ENCODE measurements around the gene HCCS. TPM values are rescaled to one million over a fixed set of nuclear protein-coding genes. Genes with fewer than 3 reads are reported as not detected.

Gene HCCS
- 9.6 TPM for total RNA-seq

DNA sequence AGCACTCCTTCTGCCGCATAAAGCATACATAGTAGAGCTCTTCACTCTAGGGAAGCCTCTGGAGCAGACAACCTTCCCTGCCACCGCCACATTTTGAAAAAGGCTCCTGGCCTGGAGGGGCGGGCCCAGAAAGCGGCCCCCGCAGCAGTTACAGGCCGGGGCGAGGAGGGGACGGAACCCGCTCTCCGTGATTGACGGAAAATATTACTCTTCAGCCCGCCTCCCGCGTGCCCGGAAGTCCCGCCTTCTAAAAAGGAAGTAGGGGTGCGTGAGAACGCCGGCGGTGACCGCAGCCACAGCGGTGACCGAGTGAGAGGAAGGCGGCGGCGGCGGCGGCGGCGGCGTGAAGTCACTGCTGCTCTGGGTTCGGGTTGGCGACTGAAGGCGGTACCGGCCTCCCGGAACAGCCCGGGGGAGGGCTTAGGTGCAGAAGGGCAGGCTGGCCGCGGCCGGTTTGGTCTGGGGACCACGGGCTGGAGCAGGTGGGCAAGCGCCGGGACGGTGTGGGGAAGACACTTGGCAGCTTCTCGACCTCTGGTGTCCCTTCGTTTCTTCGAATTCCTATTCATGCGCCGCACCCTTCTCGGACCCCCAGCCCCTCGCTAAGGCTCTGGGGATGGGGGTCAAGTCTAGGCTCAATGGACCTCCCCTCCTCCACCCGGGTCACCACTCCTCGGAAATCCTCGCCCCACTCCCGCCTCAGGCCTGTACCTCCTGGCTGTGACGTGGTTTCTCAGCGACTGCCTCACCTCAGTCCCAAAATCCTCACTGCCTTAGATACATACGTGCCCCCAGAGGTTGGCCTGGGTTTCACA lies at the start of gene HCCS:
HCCS (plus strand) TSS at position 296 of the 815 bp plus-strand sequence. CDS start 729 bp downstream, outside the sequence.
- DNase-seq (ENCODE audit: low spot score) (peak; percentile 83), ATAC-seq (peak; percentile 99)

DNA sequence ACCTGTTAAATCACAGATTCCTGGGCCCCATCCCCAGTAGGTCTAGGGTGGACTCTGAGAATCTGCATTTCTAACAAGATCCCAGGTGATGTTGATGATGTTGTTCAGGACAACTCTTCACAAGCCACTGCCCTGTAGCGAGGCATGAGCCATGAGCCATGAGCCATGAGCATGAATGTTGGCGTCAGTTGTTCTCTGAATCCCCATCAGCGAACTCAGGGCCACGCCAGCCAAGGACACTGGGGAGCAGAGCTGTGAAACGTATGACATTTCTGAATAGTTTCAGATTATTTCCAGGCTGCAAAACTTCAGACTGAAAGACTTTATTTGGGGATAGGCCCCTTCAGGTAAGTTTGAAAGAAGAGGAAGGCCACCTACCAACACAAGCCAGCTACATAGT lies 46.9 kb upstream of the HCCS start:
- ATAC-seq (no peak), DNase-seq (ENCODE audit: low spot score) (no peak)

DNA sequence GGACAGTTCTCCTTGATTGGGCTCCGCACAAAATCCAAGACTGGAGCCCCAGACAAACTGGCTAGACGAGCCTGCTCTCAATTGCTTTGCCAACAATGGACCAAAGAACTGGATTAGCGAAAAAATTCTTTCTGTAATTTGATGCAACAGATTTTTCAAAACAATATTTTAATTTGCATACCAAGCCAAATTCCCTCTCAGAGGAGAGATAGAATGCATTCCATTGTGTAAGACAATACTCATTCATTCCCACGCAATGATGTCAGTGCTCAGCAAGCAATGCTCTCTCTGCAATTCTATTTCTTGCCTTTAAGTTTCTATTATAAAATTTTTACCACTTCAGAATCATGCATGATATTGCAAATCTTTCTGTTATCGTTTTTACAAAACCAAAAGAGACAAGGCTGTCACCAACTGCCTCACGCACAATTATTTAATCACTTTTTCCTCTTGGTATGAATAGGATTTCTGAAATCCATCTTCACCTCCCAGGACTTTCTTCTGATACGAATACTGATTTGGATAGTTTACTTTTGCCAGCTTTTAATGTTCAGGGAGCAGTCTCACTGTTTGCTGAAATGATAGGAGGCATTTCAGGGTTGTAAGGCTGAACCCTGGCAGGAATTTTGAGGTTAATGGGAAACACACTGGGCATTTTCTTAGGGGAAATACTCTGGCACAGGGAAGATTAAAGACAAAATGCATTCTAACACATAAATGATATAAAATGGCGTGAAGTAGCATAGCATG lies 46.1 kb upstream of the HCCS start:
- DNase-seq (ENCODE audit: low spot score) (no peak), ATAC-seq (no peak)

DNA sequence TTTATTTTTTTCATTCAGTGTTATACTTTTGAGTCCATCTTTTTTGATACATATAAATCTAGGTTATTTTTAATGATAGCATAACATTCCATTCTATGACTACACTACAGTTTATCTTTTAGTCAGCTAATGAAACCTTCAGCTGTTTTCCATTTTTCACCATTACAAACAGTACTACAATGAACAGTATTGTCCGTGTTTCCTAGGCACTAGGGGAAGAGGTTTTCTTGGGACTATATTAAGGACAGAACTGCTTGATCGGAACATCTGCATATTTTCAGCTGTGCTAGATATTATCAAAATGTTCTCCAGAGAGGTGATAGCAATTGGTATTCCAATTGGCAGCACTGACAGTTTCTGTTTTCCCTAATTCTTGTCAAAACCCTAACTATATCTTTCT lies 44.3 kb upstream of the HCCS start:
- DNase-seq (ENCODE audit: low spot score) (no peak), ATAC-seq (no peak)

DNA sequence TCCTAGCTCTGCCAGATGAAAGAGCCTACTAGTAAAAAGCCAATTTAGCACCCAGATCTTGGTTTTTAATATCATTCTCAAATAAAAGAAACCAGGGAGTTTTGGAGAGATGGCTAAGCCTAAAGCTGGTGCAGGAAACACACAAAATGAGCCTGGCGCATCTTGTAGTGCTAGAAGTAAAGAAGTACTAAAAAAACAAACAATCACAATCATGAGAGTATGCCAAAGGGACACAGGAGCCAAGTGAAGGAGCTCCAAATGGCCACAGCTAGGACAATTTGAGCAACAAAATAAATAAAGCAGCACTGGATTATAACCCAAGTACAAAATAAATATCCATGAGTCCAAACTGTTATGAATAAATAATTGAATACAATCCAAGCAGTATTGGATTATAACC lies 37.8 kb upstream of the HCCS start:
- ATAC-seq = peak; percentile 39
- no peak for DNase-seq (ENCODE audit: low spot score)

DNA sequence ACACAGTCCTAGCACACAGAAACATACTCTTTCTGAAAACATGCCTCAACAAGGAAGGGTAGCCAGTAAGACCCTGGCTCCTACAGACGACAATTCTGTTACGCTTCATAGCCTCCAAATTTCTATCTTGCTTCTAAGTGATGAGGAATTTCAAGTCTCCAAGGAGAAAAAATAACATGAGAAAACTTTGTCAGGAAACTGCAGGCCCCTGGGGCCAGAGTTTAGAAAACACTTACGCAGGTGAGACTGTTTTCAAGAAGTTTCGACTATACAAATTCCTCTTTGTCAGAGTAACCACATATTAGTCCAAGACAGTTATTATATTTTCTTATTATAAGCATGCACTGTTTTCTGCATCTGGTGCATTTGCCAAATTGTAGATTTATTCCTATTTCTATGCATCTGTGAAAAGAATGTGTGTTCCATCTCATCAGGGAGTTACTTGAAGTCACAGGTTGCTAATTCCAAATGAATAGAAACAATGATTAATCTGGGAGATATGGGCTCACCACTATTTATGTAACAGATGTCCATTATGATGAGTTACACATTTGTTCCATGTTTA lies 30.3 kb upstream of the HCCS start:
- no peak for ATAC-seq
- no peak for DNase-seq (ENCODE audit: low spot score)

DNA sequence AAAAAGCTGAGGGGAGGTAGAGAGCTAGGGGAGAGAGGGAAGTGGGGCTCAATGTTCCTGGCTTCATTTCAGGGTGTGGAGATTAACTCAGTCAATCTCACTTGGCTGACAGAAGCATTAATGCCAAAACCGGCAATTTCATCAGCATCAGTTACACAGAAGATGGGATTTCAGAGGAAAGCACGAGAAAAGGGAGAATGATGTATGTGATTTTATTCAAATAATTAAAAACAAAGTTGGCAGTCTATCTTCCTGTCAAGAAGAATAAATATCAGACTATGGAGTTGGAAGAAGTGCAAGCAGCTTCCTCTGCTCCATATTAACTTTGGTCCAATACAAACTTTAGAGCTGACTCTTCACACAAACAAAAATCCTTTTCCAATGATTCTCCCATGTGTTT lies 29.6 kb upstream of the HCCS start:
- ATAC-seq (no peak), DNase-seq (ENCODE audit: low spot score) (no peak)

DNA sequence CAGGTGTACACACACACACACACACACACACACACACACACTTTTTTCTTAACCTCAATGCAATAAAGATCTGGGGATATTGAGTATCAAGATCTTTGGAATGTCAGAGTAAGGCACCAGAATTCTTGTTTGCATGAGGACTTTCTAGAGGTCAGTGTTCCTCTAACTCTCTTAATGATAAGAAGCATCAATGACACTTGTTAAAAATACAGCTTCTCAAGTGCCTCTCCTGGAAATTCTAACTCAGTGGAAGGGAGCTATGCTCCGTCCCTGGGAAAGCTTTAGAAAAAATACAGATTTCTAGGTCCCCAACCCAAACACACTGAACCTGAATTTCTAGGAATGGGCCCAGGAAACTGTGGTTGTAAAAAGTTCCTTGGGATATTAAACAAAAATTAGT lies 25.8 kb upstream of the HCCS start:
- DNase-seq (ENCODE audit: low spot score) (no peak), ATAC-seq (no peak)

DNA sequence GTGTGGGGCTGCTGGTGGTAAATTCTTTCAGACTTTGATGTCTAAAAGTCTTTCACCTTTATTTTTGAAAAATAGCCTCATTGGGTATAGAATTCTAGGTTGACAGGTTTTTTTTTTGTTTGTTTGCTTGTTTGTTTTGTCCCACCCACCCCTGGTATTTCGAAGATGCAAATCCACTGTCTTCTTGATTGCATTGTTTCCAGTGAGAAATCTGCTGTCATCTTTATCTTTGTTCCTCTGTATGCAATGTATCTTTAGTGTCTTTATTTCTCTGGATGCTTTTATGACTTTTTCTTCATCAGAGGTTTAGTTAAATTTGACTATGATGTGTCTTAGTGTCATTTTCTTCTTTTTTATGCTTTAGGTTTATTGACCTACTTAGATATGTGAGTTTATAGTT lies 21.3 kb upstream of the HCCS start:
- DNase-seq (ENCODE audit: low spot score) (no peak), ATAC-seq (no peak)

DNA sequence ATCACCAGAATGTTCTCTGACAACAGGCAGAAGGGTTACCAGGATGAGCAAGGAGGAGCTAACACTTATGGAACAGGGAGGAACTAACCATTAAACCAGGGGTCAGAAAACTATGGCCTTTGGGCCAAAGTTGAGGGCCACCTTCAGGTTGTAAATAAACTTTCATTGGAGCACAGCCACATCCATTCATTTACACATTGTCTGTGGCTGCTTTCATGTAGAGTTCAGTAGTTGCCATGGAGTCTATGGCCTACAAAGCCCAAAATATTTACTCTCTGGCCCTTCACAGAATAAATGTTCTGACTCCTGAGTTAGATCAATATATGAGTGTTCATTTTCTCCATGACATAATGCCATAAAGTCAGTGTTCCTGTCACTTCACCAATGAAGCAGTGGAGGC lies 13.2 kb upstream of the HCCS start:
- DNase-seq (ENCODE audit: low spot score) = no peak
- no peak for ATAC-seq

DNA sequence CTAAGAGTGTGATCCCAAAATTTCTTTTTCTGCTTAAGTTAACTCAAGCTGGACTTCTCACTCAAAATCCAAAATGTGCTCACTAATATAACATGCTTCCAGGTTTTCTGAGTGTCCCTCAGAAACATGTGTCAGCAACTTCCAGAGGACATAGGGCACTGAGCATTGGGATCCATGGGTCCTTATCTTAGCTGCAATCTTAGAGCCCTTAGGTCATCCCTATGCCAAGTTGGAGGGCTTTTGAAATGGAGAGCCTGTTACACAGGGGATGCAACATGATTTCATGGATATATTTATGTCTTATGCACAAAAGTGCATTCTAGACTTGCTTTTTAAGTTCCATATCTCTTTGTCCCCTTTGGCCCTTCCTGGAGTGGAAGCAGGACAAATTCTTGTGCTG lies 11.7 kb upstream of the HCCS start:
- ATAC-seq (no peak), DNase-seq (ENCODE audit: low spot score) (no peak)

DNA sequence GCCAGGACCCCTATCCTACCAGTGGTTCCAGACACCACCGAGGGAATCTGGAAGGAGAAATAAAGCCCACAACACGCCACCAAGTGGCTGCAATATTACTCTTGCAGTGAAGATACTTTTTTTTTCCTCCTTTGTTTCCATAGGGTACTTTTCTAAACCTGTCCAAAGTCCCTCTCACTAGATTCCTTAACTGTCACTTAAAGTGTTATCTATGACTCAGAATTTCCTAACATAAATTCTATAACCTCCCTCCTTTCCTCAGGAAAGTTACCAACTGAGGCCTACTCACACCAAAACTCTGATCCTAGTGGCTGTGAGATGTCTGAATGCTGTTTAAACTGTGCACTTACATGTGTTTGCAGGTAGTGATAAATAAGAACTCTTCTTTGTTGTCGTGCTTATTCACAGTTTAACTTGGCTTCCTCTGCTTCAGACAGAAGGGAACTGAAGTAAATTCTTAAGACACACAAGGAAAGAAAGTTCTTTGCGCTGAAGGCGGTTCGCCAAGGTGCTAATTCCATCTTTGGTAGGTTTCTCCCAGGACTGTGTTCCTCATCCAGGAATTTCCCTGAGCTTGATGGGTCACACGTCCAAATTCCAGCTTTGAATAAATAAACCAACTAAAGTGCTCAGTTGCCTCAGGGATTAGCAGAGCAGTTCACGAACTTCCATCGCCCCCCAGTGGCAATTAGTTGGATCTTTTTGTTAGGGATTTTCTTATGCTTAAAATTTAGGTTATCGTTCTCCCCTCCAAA lies 10.7 kb upstream of the HCCS start:
- DNase-seq (ENCODE audit: low spot score) = no peak

DNA sequence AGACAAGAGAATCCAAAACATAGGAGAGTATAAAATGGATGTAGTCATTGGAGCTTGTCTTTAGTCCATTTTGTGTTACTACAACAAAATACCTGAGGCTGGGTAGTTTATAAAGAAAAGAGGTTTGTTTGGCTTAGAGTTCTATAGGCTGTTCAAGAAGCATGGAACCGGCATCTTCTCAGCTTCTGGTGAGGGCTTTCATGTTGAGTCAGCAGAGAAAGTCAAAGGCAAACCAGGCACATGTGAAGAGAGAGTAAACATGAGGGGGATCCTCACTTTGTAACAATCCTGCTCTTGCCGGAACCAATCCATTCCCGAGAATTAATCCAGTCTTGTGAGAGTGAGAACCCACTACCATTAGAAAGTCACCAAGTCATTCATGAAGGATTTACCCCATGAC lies 8.1 kb upstream of the HCCS start:
- DNase-seq (ENCODE audit: low spot score) (no peak), ATAC-seq (no peak)

More for the DNA sequence above, 10.7 kb upstream of the HCCS start:
- ATAC-seq = peak; percentile 98

DNA sequence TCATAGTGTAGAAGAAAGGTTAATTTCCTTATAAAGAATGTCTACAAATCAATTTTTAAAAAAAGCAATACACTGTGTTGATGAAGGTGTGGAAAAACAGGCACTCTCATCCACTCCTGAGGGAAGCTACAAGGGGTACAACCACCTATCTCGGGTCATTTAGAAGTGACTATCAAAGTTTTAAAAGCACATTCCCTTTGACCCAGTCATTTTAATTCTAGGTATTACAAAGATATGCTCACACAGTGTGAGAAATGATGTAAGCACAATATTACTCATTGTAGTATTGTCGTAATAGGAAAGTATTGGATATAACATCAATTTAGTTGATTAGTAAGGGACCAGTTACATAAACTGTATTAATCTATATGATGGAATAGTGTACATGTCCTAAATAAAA lies 7.4 kb upstream of the HCCS start:
- no peak for ATAC-seq
- no peak for DNase-seq (ENCODE audit: low spot score)

DNA sequence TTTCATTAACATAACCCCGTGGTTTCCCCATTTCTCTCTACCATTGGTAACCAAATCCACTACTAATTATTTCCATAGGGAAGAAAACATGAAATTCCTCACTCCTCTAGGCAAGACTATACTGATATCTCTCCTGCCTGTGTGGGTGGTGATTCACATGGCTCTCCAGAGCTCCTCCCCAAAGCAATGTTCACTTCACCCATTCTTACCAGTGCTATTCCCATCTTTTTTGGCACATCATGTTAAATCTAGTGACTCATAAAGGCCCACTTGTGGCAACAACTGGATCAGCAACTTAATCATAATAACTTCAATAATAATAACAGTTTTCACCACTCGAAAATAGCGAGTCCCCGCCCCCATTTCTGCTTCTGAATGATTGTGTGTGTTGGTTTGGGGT lies 6.1 kb upstream of the HCCS start:
- DNase-seq (ENCODE audit: low spot score) = no peak
- ATAC-seq = no peak

DNA sequence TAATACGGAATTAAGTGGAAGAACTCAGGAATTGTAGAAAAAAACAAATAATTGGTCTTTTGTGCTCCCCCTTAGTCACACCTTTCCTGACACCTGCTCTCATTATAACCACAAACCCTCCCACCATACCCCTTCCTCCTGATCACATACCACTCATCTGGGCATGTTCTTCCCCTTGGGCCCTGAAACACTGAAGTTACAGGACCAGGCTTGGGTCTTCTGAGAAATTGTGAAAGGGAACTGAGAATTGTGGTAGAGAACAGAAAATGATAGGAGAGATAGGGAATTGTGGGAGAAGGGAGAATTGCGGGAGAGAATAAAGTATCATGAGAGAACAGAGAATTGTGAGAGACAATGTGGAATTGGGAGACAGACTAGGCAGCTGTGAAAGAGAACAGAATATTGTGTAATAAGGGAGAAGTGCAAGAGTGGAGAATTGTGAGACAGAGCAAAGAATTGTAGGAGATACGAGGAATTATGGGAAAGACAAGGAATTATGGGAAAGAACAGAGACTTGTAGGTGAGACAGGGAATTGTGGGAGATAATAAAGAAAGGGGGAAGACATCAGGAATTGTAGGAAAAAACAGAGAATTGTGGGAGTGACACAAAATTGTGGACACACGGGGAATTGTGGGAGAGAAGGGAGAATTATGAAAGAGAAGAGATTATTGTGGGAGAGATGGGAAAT lies 2.7 kb upstream of the HCCS start:
- DNase-seq (ENCODE audit: low spot score) (no peak), ATAC-seq (no peak)

DNA sequence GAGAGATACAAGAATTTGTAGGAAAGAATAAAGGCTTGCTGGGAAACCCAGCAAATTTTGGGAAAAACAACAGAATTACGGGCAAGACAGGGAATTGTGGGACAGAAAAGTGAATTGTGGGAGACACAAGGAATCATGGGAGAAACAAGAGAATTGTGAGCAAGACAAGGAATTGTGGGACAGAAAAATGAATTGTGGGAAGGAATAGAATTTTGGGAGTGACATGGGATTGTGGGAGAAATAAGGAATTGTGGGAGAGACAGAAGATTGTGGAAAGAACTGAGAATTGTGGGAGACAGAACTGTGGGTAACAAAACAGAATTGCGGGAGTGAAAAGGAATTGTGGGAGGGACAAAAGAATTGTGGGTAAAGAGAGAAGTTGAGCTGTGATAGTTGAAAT lies 1.2 kb upstream of the HCCS start:
- no peak for ATAC-seq
- no peak for DNase-seq (ENCODE audit: low spot score)

DNA sequence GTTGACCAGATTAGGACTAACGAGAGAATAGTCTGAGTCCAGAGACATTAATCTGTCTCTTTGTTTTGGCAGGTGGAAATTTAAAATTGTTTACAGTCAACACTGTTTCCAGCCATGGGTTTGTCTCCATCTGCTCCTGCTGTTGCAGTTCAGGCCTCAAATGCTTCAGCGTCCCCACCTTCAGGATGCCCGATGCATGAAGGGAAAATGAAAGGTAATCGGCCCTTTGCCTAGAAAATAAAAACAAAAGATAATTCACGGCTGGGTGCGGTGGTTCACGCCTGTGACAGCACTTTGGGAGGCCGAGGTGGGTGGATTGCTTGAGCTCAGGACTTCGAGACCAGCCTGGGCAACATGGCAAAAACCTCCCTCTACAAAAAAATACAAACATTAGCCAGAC lies 815 bp downstream of the HCCS start:
- no peak for DNase-seq (ENCODE audit: low spot score)

DNA sequence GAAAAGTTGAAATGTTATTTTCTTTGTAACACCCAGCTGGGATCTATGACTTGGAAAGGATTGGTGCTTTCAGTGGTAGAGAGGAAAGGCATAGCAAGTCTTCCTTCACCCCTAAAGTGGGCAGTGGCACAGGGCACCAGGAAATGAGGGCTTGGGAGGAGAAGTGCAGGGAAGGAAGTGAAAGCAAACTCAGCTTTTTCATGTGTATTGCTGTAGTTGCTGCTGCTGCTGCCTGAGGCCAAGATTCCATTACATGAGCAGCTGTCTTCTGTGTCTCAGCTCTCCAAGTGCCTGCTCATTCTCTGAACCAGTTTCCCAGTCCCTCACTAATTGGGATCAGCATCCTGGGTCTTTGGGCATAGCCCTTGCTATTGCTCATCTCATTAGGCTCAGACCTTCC lies 2.6 kb downstream of the HCCS start:
- DNase-seq (ENCODE audit: low spot score) (no peak), ATAC-seq (no peak)

More for the DNA sequence above, 815 bp downstream of the HCCS start:
- no peak for ATAC-seq

DNA sequence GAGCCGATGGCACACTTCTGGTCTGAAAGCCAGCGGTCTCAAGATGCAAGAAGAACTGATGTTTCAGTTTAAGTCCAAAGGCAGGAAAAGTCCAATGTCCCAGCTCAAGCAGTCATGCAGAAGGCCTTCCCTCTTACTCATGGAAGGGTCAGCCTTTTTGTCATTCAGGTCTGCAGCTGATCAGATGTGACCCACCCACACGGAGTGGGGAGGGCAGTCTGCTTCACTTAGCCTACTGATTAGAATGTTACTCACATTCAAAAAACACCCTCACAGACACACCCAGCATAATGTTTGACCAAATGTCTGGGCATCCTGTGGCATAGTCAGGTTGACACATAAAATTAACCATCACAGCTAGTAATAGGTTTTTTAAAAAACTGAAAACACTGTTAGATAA lies 6.6 kb downstream of the HCCS start:
- DNase-seq (ENCODE audit: low spot score) (no peak), ATAC-seq (no peak)

Measured in left lobe of liver (tissue), 2 donors.